ENCODE data around the gene ZRANB3. TPM values are rescaled to one million over a fixed set of nuclear protein-coding genes. Genes with fewer than 3 reads are reported as not detected.

Gene ZRANB3
- total and polyA plus RNA-seq, 2 donors (not counting 1 experiment from before 2014, with no cell fraction given) = 4.8 to 7.4 TPM

DNA sequence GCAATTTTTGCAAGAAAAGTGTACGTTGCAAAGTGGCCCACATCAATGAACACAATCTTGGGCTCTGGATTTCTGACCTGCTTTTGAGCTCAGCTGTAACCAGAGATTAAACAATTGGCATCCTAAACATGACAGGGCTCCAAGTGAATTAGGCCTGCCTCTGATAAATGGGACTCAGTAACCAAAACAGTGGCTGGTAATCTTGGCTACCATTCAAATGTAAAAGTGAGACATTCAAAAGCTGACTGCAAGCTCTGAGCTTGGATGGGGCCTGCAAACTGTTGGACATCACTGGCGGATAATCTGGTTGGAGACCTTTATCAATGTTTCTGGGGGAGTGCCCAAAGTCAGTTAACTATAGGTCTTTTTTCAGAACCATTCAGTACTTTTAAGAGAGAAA lies 318.3 kb downstream of the ZRANB3 start:
- Histone ChIP-seq H3K9me3 (ENCODE audit: control insufficient read depth, insufficient read depth, low read depth, low read length) (no peaks in the 10 kb centered on the region), H3K27ac (ENCODE audit: insufficient read depth, low read length) (no peak overlapping the region), H3K4me1 (ENCODE audit: control insufficient read depth, extremely low read depth, insufficient read depth, low read length) (no peaks in the 10 kb centered on the region), H3K27me3 (ENCODE audit: control insufficient read depth, insufficient read depth, low read length) (no peaks in the 10 kb centered on the region), H3K36me3 (ENCODE audit: control insufficient read depth, insufficient read depth, low read length) (no peaks in the 10 kb centered on the region), H3K9ac (ENCODE audit: insufficient read depth, low read length) (no peak overlapping the region), H4K20me1 (ENCODE audit: control insufficient read depth, extremely low read depth, insufficient read depth, low read length) (no peaks in the 10 kb centered on the region), H2AFZ (ENCODE audit: low read length) (no peak overlapping the region), H3K4me2 (ENCODE audit: extremely low read depth, insufficient read depth, low read length) (peak overlapping the region; percentile 13), H3K4me3 (replicated peaks in 1 of 4; ENCODE audit: control extremely low read depth in 1 of 4, insufficient read depth in 1 of 4, low read depth in 3 of 4, low read length in 4 of 4) (no peak overlapping the region), H3K79me2 (ENCODE audit: control insufficient read depth, insufficient read depth, low read length) (no peaks in the 10 kb centered on the region)
- peak; percentile 54 to 58 for DNase-seq (ENCODE audit: low read depth in 2 of 2)
- TF ChIP-seq, protein P1, sequence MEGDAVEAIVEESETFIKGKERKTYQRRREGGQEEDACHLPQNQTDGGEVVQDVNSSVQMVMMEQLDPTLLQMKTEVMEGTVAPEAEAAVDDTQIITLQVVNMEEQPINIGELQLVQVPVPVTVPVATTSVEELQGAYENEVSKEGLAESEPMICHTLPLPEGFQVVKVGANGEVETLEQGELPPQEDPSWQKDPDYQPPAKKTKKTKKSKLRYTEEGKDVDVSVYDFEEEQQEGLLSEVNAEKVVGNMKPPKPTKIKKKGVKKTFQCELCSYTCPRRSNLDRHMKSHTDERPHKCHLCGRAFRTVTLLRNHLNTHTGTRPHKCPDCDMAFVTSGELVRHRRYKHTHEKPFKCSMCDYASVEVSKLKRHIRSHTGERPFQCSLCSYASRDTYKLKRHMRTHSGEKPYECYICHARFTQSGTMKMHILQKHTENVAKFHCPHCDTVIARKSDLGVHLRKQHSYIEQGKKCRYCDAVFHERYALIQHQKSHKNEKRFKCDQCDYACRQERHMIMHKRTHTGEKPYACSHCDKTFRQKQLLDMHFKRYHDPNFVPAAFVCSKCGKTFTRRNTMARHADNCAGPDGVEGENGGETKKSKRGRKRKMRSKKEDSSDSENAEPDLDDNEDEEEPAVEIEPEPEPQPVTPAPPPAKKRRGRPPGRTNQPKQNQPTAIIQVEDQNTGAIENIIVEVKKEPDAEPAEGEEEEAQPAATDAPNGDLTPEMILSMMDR (conservative IDR thresholded peaks at IDR 0.05 in 1 of 2, IDR thresholded peaks at IDR 0.05 in 1 of 2; ENCODE audit: low read depth in 1 of 2, low read length in 2 of 2) = no peak
- TF ChIP-seq EZH2 (IDR thresholded peaks at IDR 0.05; ENCODE audit: low read length, missing control alignments) = no peak

GRCh38 chr2:135208016-135208415 lies 323.0 kb downstream of the ZRANB3 start:
- TF ChIP-seq EZH2 (IDR thresholded peaks at IDR 0.05; ENCODE audit: low read length, missing control alignments) = no peak
- TF ChIP-seq, protein P1 (conservative IDR thresholded peaks at IDR 0.05 in 1 of 2, IDR thresholded peaks at IDR 0.05 in 1 of 2; ENCODE audit: low read depth in 1 of 2, low read length in 2 of 2) = no peak
- Histone ChIP-seq H3K9me3 (ENCODE audit: control insufficient read depth, insufficient read depth, low read depth, low read length) (no peaks in the 10 kb centered on the region), H3K27me3 (ENCODE audit: control insufficient read depth, insufficient read depth, low read length) (no peaks in the 10 kb centered on the region), H3K79me2 (ENCODE audit: control insufficient read depth, insufficient read depth, low read length) (no peaks in the 10 kb centered on the region), H3K4me2 (ENCODE audit: extremely low read depth, insufficient read depth, low read length) (no peak overlapping the region), H3K36me3 (ENCODE audit: control insufficient read depth, insufficient read depth, low read length) (no peaks in the 10 kb centered on the region), H2AFZ (ENCODE audit: low read length) (no peak overlapping the region), H4K20me1 (ENCODE audit: control insufficient read depth, extremely low read depth, insufficient read depth, low read length) (no peaks in the 10 kb centered on the region), H3K4me1 (ENCODE audit: control insufficient read depth, extremely low read depth, insufficient read depth, low read length) (no peaks in the 10 kb centered on the region), H3K27ac (ENCODE audit: insufficient read depth, low read length) (no peak overlapping the region), H3K4me3 (replicated peaks in 1 of 4; ENCODE audit: control extremely low read depth in 1 of 4, insufficient read depth in 1 of 4, low read depth in 3 of 4, low read length in 4 of 4) (no peak overlapping the region), H3K9ac (ENCODE audit: insufficient read depth, low read length) (no peak overlapping the region)
- DNase-seq (ENCODE audit: low read depth in 2 of 2) = peak; percentile 15 to 19

GRCh38 chr2:135203944-135204343 lies 327.1 kb downstream of the ZRANB3 start:
- no peaks in the 10 kb centered on the region for H4K20me1 ChIP-seq (ENCODE audit: control insufficient read depth, extremely low read depth, insufficient read depth, low read length)
- H3K9me3 ChIP-seq (ENCODE audit: control insufficient read depth, insufficient read depth, low read depth, low read length) = no peaks in the 10 kb centered on the region
- no peaks in the 10 kb centered on the region for H3K36me3 ChIP-seq (ENCODE audit: control insufficient read depth, insufficient read depth, low read length)
- no peak overlapping the region for H3K4me2 ChIP-seq (ENCODE audit: extremely low read depth, insufficient read depth, low read length)
- H3K9ac ChIP-seq (ENCODE audit: insufficient read depth, low read length) = no peak overlapping the region
- DNase-seq (ENCODE audit: low read depth in 2 of 2) = no peak
- H3K4me3 ChIP-seq (replicated peaks in 1 of 4; ENCODE audit: control extremely low read depth in 1 of 4, insufficient read depth in 1 of 4, low read depth in 3 of 4, low read length in 4 of 4) = no peak overlapping the region
- no peaks in the 10 kb centered on the region for H3K79me2 ChIP-seq (ENCODE audit: control insufficient read depth, insufficient read depth, low read length)
- TF ChIP-seq EZH2 (IDR thresholded peaks at IDR 0.05; ENCODE audit: low read length, missing control alignments) = no peak
- TF ChIP-seq, protein P1 (conservative IDR thresholded peaks at IDR 0.05 in 1 of 2, IDR thresholded peaks at IDR 0.05 in 1 of 2; ENCODE audit: low read depth in 1 of 2, low read length in 2 of 2) = no peak
- H3K27me3 ChIP-seq (ENCODE audit: control insufficient read depth, insufficient read depth, low read length) = no peaks in the 10 kb centered on the region
- no peak overlapping the region for H3K27ac ChIP-seq (ENCODE audit: insufficient read depth, low read length)
- no peaks in the 10 kb centered on the region for H3K4me1 ChIP-seq (ENCODE audit: control insufficient read depth, extremely low read depth, insufficient read depth, low read length)
- no peak overlapping the region for H2AFZ ChIP-seq (ENCODE audit: low read length)
